A549 (cell line): ENCODE measurements around the gene MPC1.
"Not testable (repeated sequence)": the region's sequence is repeated elsewhere in the genome, so short reads cannot be mapped to it uniquely, and the experiment has no call there.

ENCODE experiments used
- BHLHE40 ChIP-seq: IDR thresholded peaks from 2 replicates; pipeline ENCODE4 v1.6.1; 2012; ENCODE audit warnings: low read depth, low read length, inconsistent platforms
- HDAC2 ChIP-seq: fragments of 200-600 bp; sonication (generic); IDR thresholded peaks from 2 replicates; pipeline ENCODE4 v1.6.1; 2016
- MAZ ChIP-seq: fragments of 150-350 bp; IDR thresholded peaks from 2 replicates; pipeline ENCODE4 v1.6.1; 2014; ENCODE audit warnings: antibody characterized with exemption, low read depth, low read length, borderline replicate concordance
- NPAS2 ChIP-seq: fragments of 250-450 bp; sonication (Bioruptor Pico); IDR thresholded peaks from 2 replicates; pipeline ENCODE4 v1.8.0; 2022; ENCODE audit warnings: mild to moderate bottlenecking, moderate library complexity, borderline replicate concordance
- RAD21 ChIP-seq, 2 experiments: fragments of >200 bp in 1 of 2; sonication (Bioruptor Twin) in 1 of 2; formaldehyde crosslinking in 1 of 2; IDR thresholded peaks in 1 of 2; conservative IDR thresholded peaks in 1 of 2; 2 replicates in 1 of 2; 3 replicates in 1 of 2; pipeline ENCODE4 v1.6.1; 2012 to 2018; ENCODE audit warnings: inconsistent platforms in 1 of 2
- SMC3 ChIP-seq: fragments of >200 bp; sonication (Bioruptor Twin); formaldehyde crosslinking; IDR thresholded peaks from 3 replicates; pipeline ENCODE4 v1.6.1; 2018; ENCODE audit warnings: inconsistent platforms
- SREBF2 ChIP-seq: fragments of 450-650 bp; IDR thresholded peaks from 2 replicates; pipeline ENCODE4 v1.6.1; 2014; ENCODE audit warnings: mild to moderate bottlenecking, moderate library complexity
- ZSCAN20 ChIP-seq: fragments of 250-450 bp; sonication (Bioruptor Pico); IDR thresholded peaks from 2 replicates; pipeline ENCODE4 v1.8.0; 2022; ENCODE audit warnings: mild to moderate bottlenecking, moderate library complexity
- TF ChIP-seq, protein P1 (sequence below): fragments of >200 bp; sonication (Bioruptor Twin); formaldehyde crosslinking; IDR thresholded peaks from 3 replicates; pipeline ENCODE4 v1.5.1; 2016
- TF ChIP-seq, protein P2 (sequence below): fragments of 450-650 bp; IDR thresholded peaks from 2 replicates; pipeline ENCODE4 v1.6.1; 2014; ENCODE audit warnings: antibody characterized with exemption
- TF ChIP-seq, protein P3 (sequence below): fragments of 250-450 bp; sonication (Bioruptor Pico); IDR thresholded peaks from 2 replicates; pipeline ENCODE4 v1.5.0; 2021; ENCODE audit warnings: mild to moderate bottlenecking, moderate library complexity, borderline replicate concordance
- TF ChIP-seq, protein P4 (sequence below): IDR thresholded peaks from 2 replicates; pipeline ENCODE4 v1.6.1; 2012

DNA sequence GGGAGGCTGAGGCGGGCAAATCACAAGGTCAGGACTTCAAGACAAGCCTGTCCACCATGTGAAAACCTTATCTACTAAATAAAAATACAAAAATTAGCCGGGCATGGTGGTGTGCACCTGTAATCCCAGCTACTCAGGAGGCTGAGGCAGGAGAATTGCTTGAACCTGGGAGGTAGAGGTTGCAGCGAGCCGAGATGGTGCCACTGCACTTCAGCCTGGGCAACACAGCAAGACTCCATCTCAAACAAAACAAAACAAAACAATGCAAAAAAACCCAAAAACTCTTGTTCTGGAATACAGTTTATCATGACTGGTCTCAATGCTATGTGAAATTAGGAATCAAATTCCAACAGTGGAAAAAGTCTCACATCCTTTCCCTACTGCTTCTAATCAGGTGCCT is 20.3 kb downstream of the MPC1 start:
- TF ChIP-seq, protein P1, sequence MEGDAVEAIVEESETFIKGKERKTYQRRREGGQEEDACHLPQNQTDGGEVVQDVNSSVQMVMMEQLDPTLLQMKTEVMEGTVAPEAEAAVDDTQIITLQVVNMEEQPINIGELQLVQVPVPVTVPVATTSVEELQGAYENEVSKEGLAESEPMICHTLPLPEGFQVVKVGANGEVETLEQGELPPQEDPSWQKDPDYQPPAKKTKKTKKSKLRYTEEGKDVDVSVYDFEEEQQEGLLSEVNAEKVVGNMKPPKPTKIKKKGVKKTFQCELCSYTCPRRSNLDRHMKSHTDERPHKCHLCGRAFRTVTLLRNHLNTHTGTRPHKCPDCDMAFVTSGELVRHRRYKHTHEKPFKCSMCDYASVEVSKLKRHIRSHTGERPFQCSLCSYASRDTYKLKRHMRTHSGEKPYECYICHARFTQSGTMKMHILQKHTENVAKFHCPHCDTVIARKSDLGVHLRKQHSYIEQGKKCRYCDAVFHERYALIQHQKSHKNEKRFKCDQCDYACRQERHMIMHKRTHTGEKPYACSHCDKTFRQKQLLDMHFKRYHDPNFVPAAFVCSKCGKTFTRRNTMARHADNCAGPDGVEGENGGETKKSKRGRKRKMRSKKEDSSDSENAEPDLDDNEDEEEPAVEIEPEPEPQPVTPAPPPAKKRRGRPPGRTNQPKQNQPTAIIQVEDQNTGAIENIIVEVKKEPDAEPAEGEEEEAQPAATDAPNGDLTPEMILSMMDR: not testable (repeated sequence)
- TF ChIP-seq BHLHE40; MAZ; ZSCAN20 (CRISPR knock-in tag); SMC3; HDAC2; NPAS2 (CRISPR knock-in tag); RAD21 (conservative IDR thresholded peaks at IDR 0.05 in 1 of 2, IDR thresholded peaks at IDR 0.05 in 1 of 2); SREBF2: not testable (repeated sequence)
- TF ChIP-seq, protein P2, sequence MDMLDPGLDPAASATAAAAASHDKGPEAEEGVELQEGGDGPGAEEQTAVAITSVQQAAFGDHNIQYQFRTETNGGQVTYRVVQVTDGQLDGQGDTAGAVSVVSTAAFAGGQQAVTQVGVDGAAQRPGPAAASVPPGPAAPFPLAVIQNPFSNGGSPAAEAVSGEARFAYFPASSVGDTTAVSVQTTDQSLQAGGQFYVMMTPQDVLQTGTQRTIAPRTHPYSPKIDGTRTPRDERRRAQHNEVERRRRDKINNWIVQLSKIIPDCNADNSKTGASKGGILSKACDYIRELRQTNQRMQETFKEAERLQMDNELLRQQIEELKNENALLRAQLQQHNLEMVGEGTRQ: not testable (repeated sequence)
- TF ChIP-seq, protein P3, sequence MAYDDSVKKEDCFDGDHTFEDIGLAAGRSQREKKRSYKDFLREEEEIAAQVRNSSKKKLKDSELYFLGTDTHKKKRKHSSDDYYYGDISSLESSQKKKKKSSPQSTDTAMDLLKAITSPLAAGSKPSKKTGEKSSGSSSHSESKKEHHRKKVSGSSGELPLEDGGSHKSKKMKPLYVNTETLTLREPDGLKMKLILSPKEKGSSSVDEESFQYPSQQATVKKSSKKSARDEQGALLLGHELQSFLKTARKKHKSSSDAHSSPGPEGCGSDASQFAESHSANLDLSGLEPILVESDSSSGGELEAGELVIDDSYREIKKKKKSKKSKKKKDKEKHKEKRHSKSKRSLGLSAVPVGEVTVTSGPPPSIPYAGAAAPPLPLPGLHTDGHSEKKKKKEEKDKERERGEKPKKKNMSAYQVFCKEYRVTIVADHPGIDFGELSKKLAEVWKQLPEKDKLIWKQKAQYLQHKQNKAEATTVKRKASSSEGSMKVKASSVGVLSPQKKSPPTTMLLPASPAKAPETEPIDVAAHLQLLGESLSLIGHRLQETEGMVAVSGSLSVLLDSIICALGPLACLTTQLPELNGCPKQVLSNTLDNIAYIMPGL (CRISPR knock-in tag): not testable (repeated sequence)
- TF ChIP-seq, protein P4, sequence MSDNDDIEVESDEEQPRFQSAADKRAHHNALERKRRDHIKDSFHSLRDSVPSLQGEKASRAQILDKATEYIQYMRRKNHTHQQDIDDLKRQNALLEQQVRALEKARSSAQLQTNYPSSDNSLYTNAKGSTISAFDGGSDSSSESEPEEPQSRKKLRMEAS: not testable (repeated sequence)
